Kidney tubule cell (primary cell): ENCODE results near the gene MTA2.

Experiments
- DNase-seq: peaks from one replicate; pipeline ENCODE4 v3.0.0-alpha.2; 2018; ENCODE audit warnings: low spot score

The MTA2 gene

GRCh38 chr11:62612366-62613290 is 11.0 kb upstream of the MTA2 start, which contains the start of the genes EML3 and ROM1:
TSS of gene EML3 (minus strand) at chr11:62612775. CDS start at chr11:62612457, 318 bp downstream.
TSS of gene ROM1 (plus strand) at chr11:62613257. CDS start at chr11:62613282, 25 bp downstream.
- DNase-seq = peak; percentile 83

- peak; percentile 46 for DNase-seq
These were observed 10.2 kb upstream of the MTA2 start for GRCh38 chr11:62611705-62612365.

GRCh38 chr11:62610814-62611704 is 9.4 kb upstream of the MTA2 start:
- no peak for DNase-seq

- DNase-seq = no peak
These were observed 8.7 kb upstream of the MTA2 start for GRCh38 chr11:62610403-62610802.

GRCh38 chr11:62608776-62609175 is 7.1 kb upstream of the MTA2 start:
- no peak for DNase-seq

- no peak for DNase-seq
These were observed 6.0 kb upstream of the MTA2 start for GRCh38 chr11:62607714-62608113.

- no peak for DNase-seq
These were observed 4.2 kb upstream of the MTA2 start for GRCh38 chr11:62605902-62606301.

- DNase-seq = no peak
These were observed 3.8 kb upstream of the MTA2 start for GRCh38 chr11:62605467-62605866.

GRCh38 chr11:62604460-62605120 is 2.9 kb upstream of the MTA2 start:
- DNase-seq = no peak

- no peak for DNase-seq
These were observed 2.2 kb upstream of the MTA2 start for GRCh38 chr11:62603776-62604299.

GRCh38 chr11:62603072-62603408 is 1.4 kb upstream of the MTA2 start:
- DNase-seq = no peak

GRCh38 chr11:62602141-62603071 is 741 bp upstream of the MTA2 start:
- DNase-seq = no peak

- peak; percentile 43 for DNase-seq
These were observed 618 bp downstream of the MTA2 start for GRCh38 chr11:62601122-62601371.

GRCh38 chr11:62600367-62601121 is 1.1 kb downstream of the MTA2 start:
- no peak for DNase-seq

- DNase-seq = no peak
These were observed 1.8 kb downstream of the MTA2 start for GRCh38 chr11:62599901-62600300.

- DNase-seq = peak; percentile 96
These were observed 2.5 kb downstream of the MTA2 start for GRCh38 chr11:62599069-62599696.

GRCh38 chr11:62595124-62595523 is 6.5 kb downstream of the MTA2 start:
- no peak for DNase-seq

GRCh38 chr11:62593434-62594044 is 8.1 kb downstream of the MTA2 start:
- DNase-seq = peak; percentile 72

GRCh38 chr11:62592989-62593421 is 8.7 kb downstream of the MTA2 start:
- DNase-seq = no peak
